Measurements from ENCODE around the gene ZNF581.
A peak's percentile ranks its signal among the peaks of the same experiment; 100 is the strongest.

The ZNF581 gene

GRCh38 chr19:55618426-55618825 is 25.0 kb upstream of the ZNF581 start:
- H3K4ac ChIP-seq (ENCODE audit: low read depth in 1 of 2, low read length in 2 of 2), result no peak overlapping the region
- no peak overlapping the region for H3K18ac ChIP-seq (ENCODE audit: low read depth in 1 of 2, low read length in 2 of 2)
- H3K4me3 ChIP-seq (ENCODE audit: insufficient read depth in 1 of 2, low read depth in 1 of 2, low read length in 2 of 2), result no peak overlapping the region
- H3K79me1 ChIP-seq (replicated peaks; ENCODE audit: low read length, poor library complexity, severe bottlenecking), result peaks cover 41% of the 10 kb centered on the region
- no peak overlapping the region for H2BK5ac ChIP-seq (ENCODE audit: low read depth, low read length, poor library complexity, severe bottlenecking)
- no peak for DNase-seq
- 82% methylated on average over 4 of the region's 7 CpGs for WGBS
- H3K4me2 ChIP-seq (ENCODE audit: low read length, poor library complexity, severe bottlenecking), result no peak overlapping the region
- peaks cover 31 to 72% of the 10 kb centered on the region in 2 experiments for H3K36me3 ChIP-seq (ENCODE audit: control insufficient read depth in 1 of 2, insufficient read depth in 2 of 2, low read depth in 1 of 2, low read length in 2 of 2)
- H3K9ac ChIP-seq (ENCODE audit: low read length), result no peak overlapping the region
- H3K9me3 ChIP-seq (ENCODE audit: control insufficient read depth, low read length), result no peaks in the 10 kb centered on the region
- H2BK120ac ChIP-seq (ENCODE audit: low read depth, low read length), result no peak overlapping the region
- no peak overlapping the region for H3K23ac ChIP-seq (ENCODE audit: low read length in 2 of 2)
- peaks cover 7% of the 10 kb centered on the region for H3K4me1 ChIP-seq (ENCODE audit: control insufficient read depth, insufficient read depth, low read depth, low read length)
- no peak overlapping the region for H4K91ac ChIP-seq (ENCODE audit: low read length)
- H2AFZ ChIP-seq (ENCODE audit: low read depth, low read length), result no peak overlapping the region
- no peak overlapping the region for H4K8ac ChIP-seq (ENCODE audit: low read length)
- H3K27ac ChIP-seq (ENCODE audit: low read length, poor library complexity, severe bottlenecking), result no peak overlapping the region
- H3K14ac ChIP-seq (ENCODE audit: low read length in 2 of 2), result no peak overlapping the region
- H2BK15ac ChIP-seq (ENCODE audit: low read depth, poor library complexity, severe bottlenecking), result no peak overlapping the region
- no peak overlapping the region for H2BK12ac ChIP-seq (ENCODE audit: low read length in 2 of 2)
- H2AK5ac ChIP-seq (ENCODE audit: low read length, severe bottlenecking), result no peak overlapping the region
- no peaks in the 10 kb centered on the region for H3K27me3 ChIP-seq (ENCODE audit: control insufficient read depth in 1 of 2, insufficient read depth in 1 of 2, low read length in 2 of 2)

DNA sequence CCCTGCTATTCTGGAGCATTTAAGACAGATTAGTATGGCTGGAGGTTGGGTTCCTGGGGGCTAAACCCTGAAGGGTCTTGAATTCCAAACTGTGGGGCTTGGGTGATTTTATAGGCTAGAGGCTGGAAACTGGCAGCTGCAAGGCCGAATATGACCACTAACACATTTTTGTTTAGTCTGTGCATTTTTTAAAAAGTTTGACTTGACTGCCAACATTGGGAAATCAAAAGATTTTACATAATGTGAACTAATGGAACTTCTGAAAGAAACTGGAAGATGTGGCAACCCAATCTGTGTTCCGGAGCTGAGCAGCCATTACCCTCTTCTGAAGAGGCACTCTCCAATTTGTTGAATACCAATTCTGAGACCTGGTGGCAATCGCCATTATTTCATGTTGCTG is 24.2 kb upstream of the ZNF581 start:
- H3K4me1 ChIP-seq (ENCODE audit: control insufficient read depth, insufficient read depth, low read depth, low read length), result peaks cover 7% of the 10 kb centered on the region
- no peak overlapping the region for H3K9ac ChIP-seq (ENCODE audit: low read length)
- H3K23ac ChIP-seq (ENCODE audit: low read length in 2 of 2), result no peak overlapping the region
- H4K91ac ChIP-seq (ENCODE audit: low read length), result no peak overlapping the region
- no peak overlapping the region for H2BK5ac ChIP-seq (ENCODE audit: low read depth, low read length, poor library complexity, severe bottlenecking)
- H3K9me3 ChIP-seq (ENCODE audit: control insufficient read depth, low read length), result no peaks in the 10 kb centered on the region
- peaks cover 31 to 64% of the 10 kb centered on the region in 2 experiments for H3K36me3 ChIP-seq (ENCODE audit: control insufficient read depth in 1 of 2, insufficient read depth in 2 of 2, low read depth in 1 of 2, low read length in 2 of 2)
- no peak overlapping the region for H3K27ac ChIP-seq (ENCODE audit: low read length, poor library complexity, severe bottlenecking)
- no peak overlapping the region for H3K18ac ChIP-seq (ENCODE audit: low read depth in 1 of 2, low read length in 2 of 2)
- no peaks in the 10 kb centered on the region for H3K27me3 ChIP-seq (ENCODE audit: control insufficient read depth in 1 of 2, insufficient read depth in 1 of 2, low read length in 2 of 2)
- no peak overlapping the region for H2AFZ ChIP-seq (ENCODE audit: low read depth, low read length)
- no peak overlapping the region for H2BK120ac ChIP-seq (ENCODE audit: low read depth, low read length)
- no peak overlapping the region for H4K8ac ChIP-seq (ENCODE audit: low read length)
- 94% methylated on average over 3 of the region's 3 CpGs for WGBS
- no peak overlapping the region for H2BK15ac ChIP-seq (ENCODE audit: low read depth, poor library complexity, severe bottlenecking)
- H3K4me3 ChIP-seq (ENCODE audit: insufficient read depth in 1 of 2, low read depth in 1 of 2, low read length in 2 of 2), result no peak overlapping the region
- no peak overlapping the region for H2BK12ac ChIP-seq (ENCODE audit: low read length in 2 of 2)
- H3K4ac ChIP-seq (ENCODE audit: low read depth in 1 of 2, low read length in 2 of 2), result no peak overlapping the region
- H2AK5ac ChIP-seq (ENCODE audit: low read length, severe bottlenecking), result no peak overlapping the region
- H3K79me1 ChIP-seq (replicated peaks; ENCODE audit: low read length, poor library complexity, severe bottlenecking), result peaks cover 43% of the 10 kb centered on the region
- H3K4me2 ChIP-seq (ENCODE audit: low read length, poor library complexity, severe bottlenecking), result no peak overlapping the region
- peak; percentile 33 for DNase-seq
- no peak overlapping the region for H3K14ac ChIP-seq (ENCODE audit: low read length in 2 of 2)

GRCh38 chr19:55620410-55621204 is 22.8 kb upstream of the ZNF581 start:
- Histone ChIP-seq H3K79me1 (replicated peaks; ENCODE audit: low read length, poor library complexity, severe bottlenecking) (peaks cover 34% of the 10 kb centered on the region), H3K18ac (ENCODE audit: low read depth in 1 of 2, low read length in 2 of 2) (no peak overlapping the region), H2BK5ac (ENCODE audit: low read depth, low read length, poor library complexity, severe bottlenecking) (no peak overlapping the region), H2BK120ac (ENCODE audit: low read depth, low read length) (no peak overlapping the region), H4K8ac (ENCODE audit: low read length) (no peak overlapping the region), H3K9ac (ENCODE audit: low read length) (no peak overlapping the region), H3K4ac (ENCODE audit: low read depth in 1 of 2, low read length in 2 of 2) (no peak overlapping the region), H2BK15ac (ENCODE audit: low read depth, poor library complexity, severe bottlenecking) (no peak overlapping the region), H2AK5ac (ENCODE audit: low read length, severe bottlenecking) (no peak overlapping the region), H3K4me3 (ENCODE audit: insufficient read depth in 1 of 2, low read depth in 1 of 2, low read length in 2 of 2) (no peak overlapping the region), H2AFZ (ENCODE audit: low read depth, low read length) (no peak overlapping the region), H3K4me1 (ENCODE audit: control insufficient read depth, insufficient read depth, low read depth, low read length) (peaks cover 10% of the 10 kb centered on the region), H3K36me3 (ENCODE audit: control insufficient read depth in 1 of 2, insufficient read depth in 2 of 2, low read depth in 1 of 2, low read length in 2 of 2) (peaks cover 27 to 50% of the 10 kb centered on the region in 2 experiments), H4K91ac (ENCODE audit: low read length) (no peak overlapping the region), H3K27me3 (ENCODE audit: control insufficient read depth in 1 of 2, insufficient read depth in 1 of 2, low read length in 2 of 2) (no peaks in the 10 kb centered on the region), H2BK12ac (ENCODE audit: low read length in 2 of 2) (no peak overlapping the region), H3K23ac (ENCODE audit: low read length in 2 of 2) (no peak overlapping the region), H3K14ac (ENCODE audit: low read length in 2 of 2) (no peak overlapping the region), H3K9me3 (ENCODE audit: control insufficient read depth, low read length) (no peaks in the 10 kb centered on the region), H3K27ac (ENCODE audit: low read length, poor library complexity, severe bottlenecking) (no peak overlapping the region), H3K4me2 (ENCODE audit: low read length, poor library complexity, severe bottlenecking) (no peak overlapping the region)
- 97% methylated on average over 12 of the region's 12 CpGs for WGBS
- no peak for DNase-seq

- no peak overlapping the region for H2AFZ ChIP-seq (ENCODE audit: low read depth, low read length)
- H2AK5ac ChIP-seq (ENCODE audit: low read length, severe bottlenecking), result no peak overlapping the region
- no peaks in the 10 kb centered on the region for H3K27me3 ChIP-seq (ENCODE audit: control insufficient read depth in 1 of 2, insufficient read depth in 1 of 2, low read length in 2 of 2)
- H3K4me3 ChIP-seq (ENCODE audit: insufficient read depth in 1 of 2, low read depth in 1 of 2, low read length in 2 of 2), result no peak overlapping the region
- DNase-seq, result no peak
- H2BK120ac ChIP-seq (ENCODE audit: low read depth, low read length), result no peak overlapping the region
- no peak overlapping the region for H3K23ac ChIP-seq (ENCODE audit: low read length in 2 of 2)
- no peak overlapping the region for H4K8ac ChIP-seq (ENCODE audit: low read length)
- 96% methylated on average over 9 of the region's 9 CpGs for WGBS
- no peak overlapping the region for H2BK15ac ChIP-seq (ENCODE audit: low read depth, poor library complexity, severe bottlenecking)
- H3K9ac ChIP-seq (ENCODE audit: low read length), result no peak overlapping the region
- H3K27ac ChIP-seq (ENCODE audit: low read length, poor library complexity, severe bottlenecking), result no peak overlapping the region
- H2BK5ac ChIP-seq (ENCODE audit: low read depth, low read length, poor library complexity, severe bottlenecking), result no peak overlapping the region
- no peak overlapping the region for H4K91ac ChIP-seq (ENCODE audit: low read length)
- peaks cover 22 to 44% of the 10 kb centered on the region in 2 experiments for H3K36me3 ChIP-seq (ENCODE audit: control insufficient read depth in 1 of 2, insufficient read depth in 2 of 2, low read depth in 1 of 2, low read length in 2 of 2)
- H3K4me1 ChIP-seq (ENCODE audit: control insufficient read depth, insufficient read depth, low read depth, low read length), result peaks cover 8% of the 10 kb centered on the region
- H3K9me3 ChIP-seq (ENCODE audit: control insufficient read depth, low read length), result no peaks in the 10 kb centered on the region
- H3K14ac ChIP-seq (ENCODE audit: low read length in 2 of 2), result no peak overlapping the region
- no peak overlapping the region for H3K4me2 ChIP-seq (ENCODE audit: low read length, poor library complexity, severe bottlenecking)
- no peak overlapping the region for H3K4ac ChIP-seq (ENCODE audit: low read depth in 1 of 2, low read length in 2 of 2)
- H3K79me1 ChIP-seq (replicated peaks; ENCODE audit: low read length, poor library complexity, severe bottlenecking), result peaks cover 30% of the 10 kb centered on the region
- no peak overlapping the region for H2BK12ac ChIP-seq (ENCODE audit: low read length in 2 of 2)
- no peak overlapping the region for H3K18ac ChIP-seq (ENCODE audit: low read depth in 1 of 2, low read length in 2 of 2)
Observed at GRCh38 chr19:55621205-55621672, 22.2 kb upstream of the ZNF581 start.

Data from mesenchymal stem cell (in vitro differentiated cells and primary cell).